Activated CD8-positive, alpha-beta memory T cell treated with anti-CD3 and anti-CD28 coated beads, Interleukin-2, amount 10 ng/mL, durations not matched to agents 7 days and 5 days (primary cell): ENCODE results near the gene TEX55. TPM values are rescaled to one million over a fixed set of nuclear protein-coding genes. Genes with fewer than 3 reads are reported as not detected.

ENCODE experiments used
- ATAC-seq: fragments of 150-1000 bp; cut with Tn5 transposase; one replicate; pipeline ENCODE4 v1.10.0; 2021; ENCODE audit warnings: moderate library complexity
- CTCF ChIA-PET: fragments of 350-600 bp; sonication (Branson Sonifier 250); formaldehyde crosslinking; loops from one replicate; lab custom pipeline; 2021; ENCODE audit warnings: antibody characterized with exemption; lab: Charles Lee
- DNase-seq: peaks from one replicate; pipeline ENCODE4 v3.0.0-alpha.2; 2020
- H3K27ac Mint-ChIP-seq: one replicate; pipeline ENCODE4 v1.8.0; 2021; ENCODE audit warnings: mild to moderate bottlenecking, mixed read lengths
- H3K27me3 Mint-ChIP-seq: one replicate; pipeline ENCODE4 v1.8.0; 2021; ENCODE audit warnings: mixed read lengths
- H3K36me3 Mint-ChIP-seq: one replicate; pipeline ENCODE4 v1.8.0; 2021; ENCODE audit warnings: mild to moderate bottlenecking, mixed read lengths
- H3K4me1 Mint-ChIP-seq: one replicate; pipeline ENCODE4 v1.8.0; 2021; ENCODE audit warnings: mixed read lengths
- H3K4me3 Mint-ChIP-seq: one replicate; pipeline ENCODE4 v1.8.0; 2021; ENCODE audit warnings: mild to moderate bottlenecking, moderate library complexity, mixed read lengths
- H3K9me3 Mint-ChIP-seq: one replicate; pipeline ENCODE4 v1.8.0; 2022; ENCODE audit warnings: low read depth, mixed read lengths
- total RNA-seq, 2 experiments: library from RNA; stranded (reverse); gene quantifications; one replicate each; pipeline ENCODE4 v1.2.3, GENCODE V29; 2021

TEX55 gene
- total RNA-seq, 2 experiments from 2014 or later = not detected

DNA sequence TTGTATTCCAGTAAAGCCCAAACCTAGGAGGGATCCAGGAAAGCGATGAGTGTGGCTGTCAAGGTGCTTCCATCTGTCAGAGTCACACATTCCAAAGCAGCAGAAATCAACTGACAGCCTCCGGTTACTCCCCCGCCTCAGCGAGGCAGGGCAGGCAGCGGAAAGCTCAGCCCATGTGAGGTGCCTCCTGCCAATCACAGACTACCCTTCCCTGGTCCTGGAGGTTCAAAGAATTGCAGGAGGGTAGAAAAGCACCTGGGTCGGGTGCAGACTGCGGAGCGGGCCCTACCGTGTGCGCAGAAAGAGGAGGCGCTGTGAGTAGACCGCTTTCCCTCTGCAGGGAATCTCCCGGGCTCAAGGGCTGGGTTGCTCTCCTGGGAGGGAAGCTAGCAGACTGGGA, 27.4 kb downstream of the TEX55 start, which contains the start of gene UPK1B:
TSS of gene UPK1B (plus strand) at position 274 of the 400 bp plus-strand sequence. CDS start 13,144 bp downstream, outside the sequence.
- Mint-ChIP-seq H3K27me3 (peaks cover 32% of the 10 kb centered on the region), H3K4me1 (no peaks in the 10 kb centered on the region), H3K9me3 (no peaks in the 10 kb centered on the region), H3K36me3 (no peaks in the 10 kb centered on the region), H3K4me3 (no peak within 1 kb of the TSS), H3K27ac (no peak within 1 kb of the TSS)
- CTCF ChIA-PET = interaction anchor here (1.0 kb wide), 1 partner anchor 11 kb away, joined by 3 read pairs; no protein-coding TSS in a partner anchor
- ATAC-seq (no peak), DNase-seq (no peak)

DNA sequence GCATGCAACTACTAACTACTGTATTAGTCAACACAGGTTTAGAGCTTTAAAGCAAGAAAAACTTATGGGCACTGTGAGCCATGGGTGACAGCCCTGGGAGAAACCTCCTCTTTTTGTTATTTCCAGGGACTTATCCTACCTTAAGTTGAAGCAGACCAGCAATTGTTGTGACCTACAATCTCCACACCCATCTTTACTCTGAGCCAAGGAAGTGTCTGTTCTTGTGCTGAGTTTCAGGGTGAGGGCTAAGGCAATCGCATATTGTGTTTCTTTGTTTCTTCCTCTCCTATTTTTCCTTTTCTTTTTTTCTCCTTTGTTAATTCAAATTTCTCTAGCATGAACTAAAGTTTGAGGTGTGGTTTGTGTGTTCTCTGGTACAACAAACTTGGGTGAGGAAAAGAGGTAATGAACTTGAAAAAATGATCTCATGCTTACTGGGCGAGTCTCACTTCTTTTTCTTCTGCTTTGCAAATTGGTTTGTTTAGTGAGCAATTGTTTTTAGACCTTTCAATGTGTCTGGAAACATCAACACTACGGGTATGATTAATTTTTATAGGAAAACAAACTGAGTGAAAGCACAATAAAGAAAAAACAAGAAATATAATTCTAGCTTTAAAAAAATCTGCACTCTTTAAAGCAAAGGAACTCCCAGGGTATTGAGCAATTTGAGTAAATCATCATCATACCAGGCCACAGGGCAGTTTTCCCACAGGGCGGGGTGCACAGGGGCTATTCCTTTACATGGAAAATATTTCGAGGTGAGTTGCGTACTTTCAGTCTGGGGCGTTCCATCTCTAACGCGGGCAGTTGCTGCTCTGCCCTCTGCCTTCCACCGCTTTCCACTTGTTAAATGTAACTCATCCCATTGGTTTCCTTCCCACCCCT, 30.1 kb downstream of the TEX55 start:
- CTCF ChIA-PET = no interaction called here
- Mint-ChIP-seq H3K27me3 (peaks cover 32% of the 10 kb centered on the region), H3K27ac (no peak overlapping the region), H3K36me3 (no peaks in the 10 kb centered on the region), H3K9me3 (no peaks in the 10 kb centered on the region), H3K4me3 (no peak overlapping the region), H3K4me1 (no peaks in the 10 kb centered on the region)
- no peak for DNase-seq
- no peak for ATAC-seq

DNA sequence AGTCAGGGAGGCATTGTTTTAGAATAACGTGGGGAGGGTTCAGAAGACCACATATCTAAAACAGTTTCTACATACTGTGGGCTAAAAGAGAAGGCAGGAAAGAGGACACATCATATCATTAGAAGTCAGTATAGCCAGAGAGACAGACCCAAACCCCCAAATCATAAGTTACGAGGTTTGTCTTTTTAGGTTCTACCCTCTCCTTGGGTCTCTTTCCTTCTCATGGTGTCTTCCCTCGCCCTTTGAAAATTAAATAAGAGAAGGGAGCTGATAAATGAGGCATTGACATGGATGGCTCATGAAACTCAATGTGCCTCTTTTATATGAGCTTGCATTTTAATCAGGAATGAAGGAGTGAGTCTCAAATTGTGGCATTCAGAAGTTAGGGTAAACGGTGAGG, 30.8 kb downstream of the TEX55 start:
- no peak overlapping the region for H3K27ac Mint-ChIP-seq
- ATAC-seq = no peak
- CTCF ChIA-PET = no interaction called here
- no peaks in the 10 kb centered on the region for H3K36me3 Mint-ChIP-seq
- H3K27me3 Mint-ChIP-seq = peaks cover 32% of the 10 kb centered on the region
- no peaks in the 10 kb centered on the region for H3K9me3 Mint-ChIP-seq
- no peak for DNase-seq
- no peaks in the 10 kb centered on the region for H3K4me1 Mint-ChIP-seq
- no peak overlapping the region for H3K4me3 Mint-ChIP-seq

- Mint-ChIP-seq H3K36me3 (no peaks in the 10 kb centered on the region), H3K9me3 (no peaks in the 10 kb centered on the region)
These were observed 31.4 kb downstream of the TEX55 start for GRCh38 chr3:119177321-119177720.

GRCh38 chr3:119181765-119182164, 35.8 kb downstream of the TEX55 start:
- no peaks in the 10 kb centered on the region for H3K4me1 Mint-ChIP-seq
- H3K9me3 Mint-ChIP-seq = no peaks in the 10 kb centered on the region
- H3K27ac Mint-ChIP-seq = no peak overlapping the region
- H3K4me3 Mint-ChIP-seq = no peak overlapping the region
- ATAC-seq (no peak), DNase-seq (no peak)
- no peaks in the 10 kb centered on the region for H3K36me3 Mint-ChIP-seq
- peaks cover 5% of the 10 kb centered on the region for H3K27me3 Mint-ChIP-seq
- CTCF ChIA-PET = interaction anchor here (2.1 kb wide), 1 partner anchor 60 kb away, joined by 4 read pairs; no protein-coding TSS in a partner anchor

More at GRCh38 chr3:119177321-119177720, 31.4 kb downstream of the TEX55 start:
- H3K4me3 Mint-ChIP-seq = no peak overlapping the region
- CTCF ChIA-PET = no interaction called here
- no peaks in the 10 kb centered on the region for H3K4me1 Mint-ChIP-seq
- no peak for DNase-seq
- no peak for ATAC-seq
- peaks cover 32% of the 10 kb centered on the region for H3K27me3 Mint-ChIP-seq
- H3K27ac Mint-ChIP-seq = no peak overlapping the region

GRCh38 chr3:119184111-119184510, 38.1 kb downstream of the TEX55 start:
- DNase-seq = no peak
- Mint-ChIP-seq H3K9me3 (no peaks in the 10 kb centered on the region), H3K4me3 (no peak overlapping the region), H3K4me1 (no peaks in the 10 kb centered on the region), H3K36me3 (no peaks in the 10 kb centered on the region), H3K27me3 (peaks cover 2% of the 10 kb centered on the region), H3K27ac (no peak overlapping the region)
- CTCF ChIA-PET = no interaction called here
- no peak for ATAC-seq

- peaks cover 2% of the 10 kb centered on the region for H3K27me3 Mint-ChIP-seq
- no peaks in the 10 kb centered on the region for H3K36me3 Mint-ChIP-seq
- DNase-seq = no peak
- no peak overlapping the region for H3K4me3 Mint-ChIP-seq
- no peak for ATAC-seq
- H3K27ac Mint-ChIP-seq = no peak overlapping the region
- CTCF ChIA-PET = no interaction called here
- H3K9me3 Mint-ChIP-seq = no peaks in the 10 kb centered on the region
- H3K4me1 Mint-ChIP-seq = no peaks in the 10 kb centered on the region
These were observed 39.0 kb downstream of the TEX55 start for GRCh38 chr3:119184796-119185570.

DNA sequence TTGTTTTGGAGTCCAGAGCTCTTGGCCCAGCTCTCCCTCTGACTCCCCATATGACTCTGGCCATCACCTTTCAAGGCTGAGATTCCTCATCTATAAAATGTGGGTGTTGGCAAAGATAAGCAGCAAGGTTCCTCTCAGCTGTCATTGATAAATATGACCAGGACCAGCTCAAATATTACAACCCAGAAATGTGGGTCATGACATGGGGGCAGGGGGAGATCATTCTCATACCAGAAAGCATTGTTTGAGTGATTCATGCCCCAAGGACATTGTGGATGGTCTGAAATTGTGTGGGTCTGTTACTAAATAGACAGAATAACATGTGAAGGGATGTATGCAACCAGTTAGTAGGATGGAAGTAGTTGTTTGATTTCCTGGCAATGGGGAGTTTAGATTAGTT, 41.3 kb downstream of the TEX55 start:
- H3K36me3 Mint-ChIP-seq = no peaks in the 10 kb centered on the region
- no peak for DNase-seq
- CTCF ChIA-PET = no interaction called here

GRCh38 chr3:119191800-119192199, 45.8 kb downstream of the TEX55 start:
- Mint-ChIP-seq H3K4me1 (no peaks in the 10 kb centered on the region), H3K36me3 (no peaks in the 10 kb centered on the region), H3K9me3 (no peaks in the 10 kb centered on the region), H3K4me3 (no peak overlapping the region), H3K27ac (no peak overlapping the region), H3K27me3 (no peaks in the 10 kb centered on the region)
- CTCF ChIA-PET = no interaction called here
- DNase-seq = no peak
- no peak for ATAC-seq

More for the DNA sequence above, 41.3 kb downstream of the TEX55 start:
- Mint-ChIP-seq H3K4me3 (no peak overlapping the region), H3K4me1 (no peaks in the 10 kb centered on the region), H3K27ac (no peak overlapping the region), H3K27me3 (peaks cover 2% of the 10 kb centered on the region), H3K9me3 (no peaks in the 10 kb centered on the region)
- no peak for ATAC-seq

DNA sequence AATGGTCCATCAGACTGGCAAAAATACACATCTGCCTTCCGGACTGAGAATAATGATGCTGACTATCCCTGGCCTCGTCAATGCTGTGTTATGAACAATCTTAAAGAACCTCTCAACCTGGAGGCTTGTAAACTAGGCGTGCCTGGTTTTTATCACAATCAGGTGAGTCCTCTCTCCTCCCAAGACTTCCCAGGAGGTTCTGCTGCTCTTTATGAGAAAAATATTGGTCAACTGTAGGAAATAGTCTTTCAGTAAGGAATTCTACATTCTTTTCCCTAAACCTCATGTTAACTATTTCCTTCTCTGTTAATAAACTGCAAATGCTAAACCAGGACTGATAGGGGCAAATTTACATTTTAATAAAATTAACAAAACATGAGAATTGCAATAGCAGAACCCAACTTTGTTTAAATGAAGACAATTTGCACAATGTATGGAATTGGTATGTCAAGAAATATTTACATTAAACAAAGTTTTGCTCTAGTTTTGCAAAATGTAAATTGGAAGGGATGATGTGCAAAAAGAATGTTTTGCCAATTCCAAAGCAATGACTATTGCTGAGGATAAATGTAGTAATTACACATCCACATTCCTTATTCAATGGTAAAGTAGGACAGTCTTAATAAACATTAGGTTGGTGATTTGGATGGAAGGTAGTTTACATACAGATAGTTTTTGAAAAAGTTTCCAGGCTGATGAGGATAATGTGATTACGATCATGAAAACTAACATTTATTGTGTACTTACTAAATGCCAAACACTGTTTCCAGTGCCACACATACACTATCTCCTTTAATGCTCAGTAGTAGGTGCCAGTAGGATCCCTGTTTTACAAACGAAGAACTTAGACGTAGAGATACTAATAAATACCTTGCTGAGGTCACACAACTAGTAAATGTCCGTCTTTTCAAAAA, 48.5 kb downstream of the TEX55 start:
- H3K4me1 Mint-ChIP-seq = no peaks in the 10 kb centered on the region
- CTCF ChIA-PET = no interaction called here
- no peak overlapping the region for H3K4me3 Mint-ChIP-seq
- H3K27ac Mint-ChIP-seq = no peak overlapping the region
- DNase-seq (no peak), ATAC-seq (no peak)
- H3K36me3 Mint-ChIP-seq = no peaks in the 10 kb centered on the region
- H3K27me3 Mint-ChIP-seq = no peaks in the 10 kb centered on the region
- H3K9me3 Mint-ChIP-seq = no peaks in the 10 kb centered on the region

DNA sequence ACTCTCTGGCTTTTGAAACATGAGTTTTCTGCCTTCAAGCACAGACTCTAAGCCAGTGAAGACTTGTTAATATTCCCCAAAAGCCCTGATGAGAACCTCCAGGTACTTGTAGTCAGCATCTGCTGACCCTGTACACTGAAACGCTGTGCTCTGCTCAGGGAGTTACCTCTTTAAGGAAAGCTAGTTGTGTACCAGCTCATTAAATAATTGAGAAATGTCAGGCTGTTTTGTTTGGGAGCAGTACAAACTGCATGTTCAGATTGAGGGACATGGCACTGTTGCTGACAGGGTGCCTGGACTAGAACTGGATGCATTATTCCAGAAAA, 49.1 kb downstream of the TEX55 start:
- Mint-ChIP-seq H3K36me3 (no peaks in the 10 kb centered on the region), H3K27me3 (no peaks in the 10 kb centered on the region), H3K27ac (no peak overlapping the region), H3K4me1 (no peaks in the 10 kb centered on the region), H3K9me3 (no peaks in the 10 kb centered on the region), H3K4me3 (no peak overlapping the region)
- no peak for DNase-seq
- ATAC-seq = no peak
- CTCF ChIA-PET = no interaction called here

GRCh38 chr3:119195911-119196310, 49.9 kb downstream of the TEX55 start:
- Mint-ChIP-seq H3K27ac (no peak overlapping the region), H3K36me3 (no peaks in the 10 kb centered on the region), H3K27me3 (no peaks in the 10 kb centered on the region), H3K4me3 (no peak overlapping the region), H3K4me1 (no peaks in the 10 kb centered on the region), H3K9me3 (no peaks in the 10 kb centered on the region)
- no peak for DNase-seq
- CTCF ChIA-PET = no interaction called here
- ATAC-seq = no peak
